ENCODE measurements around the gene MICAL3.

DNA sequence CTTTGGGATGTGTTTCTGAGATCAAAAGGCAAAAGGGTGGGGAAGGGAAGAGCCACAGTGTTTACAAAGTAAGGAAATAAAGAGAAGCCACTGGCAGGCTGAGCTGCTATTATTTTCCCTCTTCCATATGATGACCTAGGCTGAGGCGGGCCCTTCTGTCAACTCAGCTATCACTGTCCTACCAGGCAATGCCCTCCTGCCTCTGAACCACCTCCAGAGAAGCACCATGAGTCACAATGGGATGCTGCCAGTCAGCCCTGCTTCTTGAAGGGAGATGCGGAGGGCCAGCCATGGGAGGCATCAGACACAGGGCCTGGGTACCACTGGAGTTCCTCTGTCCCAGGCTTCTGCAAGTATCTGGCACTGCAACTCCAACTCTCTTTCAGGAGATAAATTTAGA, 142.2 kb downstream of the MICAL3 start:
- TF ChIP-seq OSR1 (CRISPR knock-in tag; IDR thresholded peaks at IDR 0.05), result no peak
- no peak for TF ChIP-seq ZNF8 (CRISPR knock-in tag; IDR thresholded peaks at IDR 0.05)
- TF ChIP-seq GLIS3 (CRISPR knock-in tag; IDR thresholded peaks at IDR 0.05), result no peak
- no peak for TF ChIP-seq ARNTL (CRISPR knock-in tag; IDR thresholded peaks at IDR 0.05; ENCODE audit: borderline replicate concordance, low read depth)
- no peak for TF ChIP-seq TOX (CRISPR knock-in tag; IDR thresholded peaks at IDR 0.05; ENCODE audit: borderline replicate concordance)
